Transverse colon (tissue), 4 donors: ENCODE measurements around the gene XRN2. TPM values are rescaled to one million over a fixed set of nuclear protein-coding genes. Genes with fewer than 3 reads are reported as not detected.

Experiments
- DNase-seq: peaks from one replicate; pipeline ENCODE4 v3.0.0-alpha.2; 2019
- H3K27ac ChIP-seq, 4 donors: fragments of 200-600 bp; sonication (generic); 2 replicates each; pipeline ENCODE4 v1.5.1; 2016 to 2018; ENCODE audit warnings: inconsistent platforms in 4 of 4
- H3K27me3 ChIP-seq: fragments of 200-600 bp; sonication (generic); 2 replicates; pipeline ENCODE4 v1.5.1; 2017; ENCODE audit warnings: inconsistent platforms
- H3K36me3 ChIP-seq, 4 donors: fragments of 200-600 bp; sonication (generic); 2 replicates each; pipeline ENCODE4 v1.5.1; 2017 to 2019; ENCODE audit warnings: inconsistent platforms in 4 of 4
- H3K4me1 ChIP-seq, 4 donors: fragments of 200-600 bp; sonication (generic); 2 replicates each; pipeline ENCODE4 v1.5.1; 2017 to 2020; ENCODE audit warnings: inconsistent platforms in 4 of 4
- H3K4me3 ChIP-seq, 4 donors: fragments of 200-600 bp; sonication (generic); 1 replicate in 1 of 4; 2 replicates in 3 of 4; pipeline versions ENCODE4 v1.5.1 to v1.6.1; 2017 to 2019; ENCODE audit warnings: inconsistent platforms in 4 of 4
- H3K9me3 ChIP-seq, 2 donors: fragments of 200-600 bp; sonication (generic); 2 replicates each; pipeline ENCODE4 v1.5.1; 2017 to 2019; ENCODE audit warnings: inconsistent platforms in 2 of 2
- EP300 ChIP-seq: sonication (generic); formaldehyde crosslinking; IDR thresholded peaks from one replicate; pipeline ENCODE4 v1.6.1; 2017; ENCODE audit warnings: antibody characterized with exemption, low read depth
- POLR2A ChIP-seq: fragments of 450-650 bp; IDR thresholded peaks from one replicate; pipeline ENCODE4 v1.6.1; 2016; ENCODE audit warnings: antibody characterized with exemption, mild to moderate bottlenecking, moderate library complexity
- POLR2AphosphoS5 ChIP-seq, 3 donors: sonication (generic); formaldehyde crosslinking; IDR thresholded peaks; one replicate each; pipeline ENCODE4 v1.6.1; 2016; ENCODE audit warnings: antibody characterized with exemption in 3 of 3
- WGBS, 2 donors: methylation state at CpG; one replicate each; pipeline ENCODE4 v1.1.5; 2018; ENCODE audit warnings: low coverage in 1 of 2; 5-methylcytosine and 5-hydroxymethylcytosine counted together
- in situ Hi-C, 4 donors: fragments of 200-750 bp; cut with MboI; loops; one replicate each; pipeline versions ENCODE4 v1.15.0 to v1.15.1; 2017; ENCODE audit warnings: low sequenced_read_pairs in 3 of 4, low pct_ligation_motif_present in 1 of 4, low pct_unique_long_range_greater_than_20kb in 1 of 4
- intact Hi-C: fragments of 100-400 bp; cut with DNase I; formaldehyde crosslinking; loops from one replicate; pipeline ENCODE4 v1.15.1; 2023; ENCODE audit warnings: low total_unique reads
- total RNA-seq, 4 donors: library from RNA; depleted of rRNA; stranded (reverse); fragments of >200 nt; gene quantifications; one replicate each; pipeline ENCODE4 v1.1.0, GENCODE V29; 2016
- TF ChIP-seq, protein P1 (sequence below), 5 experiments: fragments of 200-600 bp in 3 of 5; fragments of 450-650 bp in 2 of 5; sonication (generic) in 3 of 5; IDR thresholded peaks; 1 replicate in 2 of 5; 2 replicates in 3 of 5; pipeline ENCODE4 v1.5.1; 2016 to 2017; ENCODE audit warnings: antibody characterized with exemption in 5 of 5, inconsistent platforms in 3 of 5, mild to moderate bottlenecking in 2 of 5, moderate library complexity in 1 of 5

XRN2 gene
- total RNA-seq, 4 donors from 2014 or later = 16.1 to 46.4 (median 30.3) TPM

DNA sequence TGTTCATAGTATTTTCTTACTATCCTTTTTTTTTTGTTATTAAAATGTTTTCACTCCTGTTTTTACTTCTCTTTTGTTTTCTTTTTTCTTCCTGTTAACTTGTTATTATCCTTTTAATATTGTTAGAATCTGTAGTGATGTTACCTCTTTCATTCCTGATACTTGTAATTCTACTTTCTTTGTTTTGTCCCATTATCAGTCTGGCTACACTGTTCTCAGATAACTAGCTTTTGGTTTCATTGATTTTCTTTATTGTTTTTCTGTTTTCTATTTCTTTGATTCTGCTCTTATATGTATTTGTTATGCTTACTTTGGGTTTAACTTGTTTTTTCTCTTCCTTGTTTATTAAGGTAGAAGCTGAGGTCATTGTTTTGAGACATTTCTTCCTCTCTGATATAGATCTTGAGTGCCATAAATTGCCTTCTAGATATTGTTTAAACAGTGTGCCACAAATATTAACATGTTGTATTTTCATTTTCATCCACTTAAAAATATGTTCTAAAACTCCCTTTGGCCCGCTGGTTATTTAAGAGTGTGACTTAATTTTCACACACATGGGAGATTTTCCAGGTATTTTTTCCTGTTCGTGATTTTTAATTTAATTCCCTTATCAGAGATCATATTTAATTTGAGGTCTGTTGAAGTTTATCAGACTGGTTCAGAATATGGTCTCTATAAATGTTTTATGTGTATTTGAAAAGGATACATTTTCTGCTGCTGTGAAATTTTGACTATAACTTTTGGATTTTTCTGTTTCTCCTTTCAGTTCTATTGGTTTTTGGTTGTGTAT lies 6.7 kb downstream of the XRN2 start:
- Histone ChIP-seq H3K4me1 (peaks cover under 1 to 39% (median 3%) of the 10 kb centered on the region in 4 donors), H3K9me3 (no peaks in the 10 kb centered on the region), H3K4me3 (no peak overlapping the region), H3K36me3 (peaks cover 0 to 3% (median 0%) of the 10 kb centered on the region in 4 donors), H3K27me3 (no peaks in the 10 kb centered on the region), H3K27ac (no peak overlapping the region)
- intact Hi-C loops = loop anchor here (10.0 kb wide), 1 partner anchor 185 kb away; the partner anchor contains the start of gene KIZ
- 82 to 93% methylated on average over 2 of the region's 2 CpGs for WGBS, 2 donors
- no peak for DNase-seq
- TF ChIP-seq, protein P1, sequence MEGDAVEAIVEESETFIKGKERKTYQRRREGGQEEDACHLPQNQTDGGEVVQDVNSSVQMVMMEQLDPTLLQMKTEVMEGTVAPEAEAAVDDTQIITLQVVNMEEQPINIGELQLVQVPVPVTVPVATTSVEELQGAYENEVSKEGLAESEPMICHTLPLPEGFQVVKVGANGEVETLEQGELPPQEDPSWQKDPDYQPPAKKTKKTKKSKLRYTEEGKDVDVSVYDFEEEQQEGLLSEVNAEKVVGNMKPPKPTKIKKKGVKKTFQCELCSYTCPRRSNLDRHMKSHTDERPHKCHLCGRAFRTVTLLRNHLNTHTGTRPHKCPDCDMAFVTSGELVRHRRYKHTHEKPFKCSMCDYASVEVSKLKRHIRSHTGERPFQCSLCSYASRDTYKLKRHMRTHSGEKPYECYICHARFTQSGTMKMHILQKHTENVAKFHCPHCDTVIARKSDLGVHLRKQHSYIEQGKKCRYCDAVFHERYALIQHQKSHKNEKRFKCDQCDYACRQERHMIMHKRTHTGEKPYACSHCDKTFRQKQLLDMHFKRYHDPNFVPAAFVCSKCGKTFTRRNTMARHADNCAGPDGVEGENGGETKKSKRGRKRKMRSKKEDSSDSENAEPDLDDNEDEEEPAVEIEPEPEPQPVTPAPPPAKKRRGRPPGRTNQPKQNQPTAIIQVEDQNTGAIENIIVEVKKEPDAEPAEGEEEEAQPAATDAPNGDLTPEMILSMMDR (IDR thresholded peaks at IDR 0.05) = no peak
- TF ChIP-seq POLR2AphosphoS5 (IDR thresholded peaks at IDR 0.05) = no peak
- TF ChIP-seq EP300 = no peak
- in situ Hi-C loops = no loop called here

DNA sequence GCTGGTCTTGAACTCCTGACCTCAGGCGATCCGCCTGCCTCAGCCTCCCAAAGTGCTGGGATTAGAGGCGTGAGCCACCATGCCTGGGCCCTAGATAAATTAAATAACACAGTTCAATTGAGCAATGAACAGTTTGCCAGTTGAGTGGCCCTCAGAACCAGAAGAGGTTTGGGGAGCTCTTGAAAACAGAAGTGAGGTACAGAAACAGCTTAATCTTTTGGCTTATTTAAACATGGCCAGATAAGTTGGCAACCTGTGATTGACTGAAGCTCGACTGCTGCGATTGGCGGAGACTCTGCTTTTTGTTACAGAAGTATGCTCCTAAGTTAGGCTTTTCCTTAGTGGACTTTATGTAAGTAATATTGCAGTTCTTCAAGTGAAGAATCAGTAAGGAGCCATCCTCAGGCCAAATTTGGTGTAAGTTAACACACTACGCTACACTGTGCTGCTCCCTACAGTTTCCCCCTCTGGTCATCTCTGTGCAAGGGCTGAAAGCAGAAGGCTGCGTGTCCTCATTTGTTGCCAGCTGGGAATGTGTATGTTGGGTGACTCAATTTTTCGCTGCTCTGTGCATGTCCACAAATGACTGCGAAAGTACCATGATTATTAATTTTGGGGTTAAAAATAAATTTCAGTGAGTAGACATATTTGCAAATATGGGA lies 9.8 kb downstream of the XRN2 start:
- H3K4me3 ChIP-seq = no peak overlapping the region
- 83 to 84% methylated on average over 6 to 10 of the region's 10 CpGs for WGBS, 2 donors
- no peak for TF ChIP-seq EP300
- TF ChIP-seq, protein P1 (IDR thresholded peaks at IDR 0.05) = no peak
- TF ChIP-seq POLR2AphosphoS5 (IDR thresholded peaks at IDR 0.05) = no peak
- no peak for TF ChIP-seq POLR2A
- in situ Hi-C loops (no loop called here), intact Hi-C loops (no loop called here)
- peaks cover 0 to 35% (median under 1%) of the 10 kb centered on the region in 4 donors for H3K4me1 ChIP-seq
- no peak overlapping the region for H3K27ac ChIP-seq
- H3K27me3 ChIP-seq = no peaks in the 10 kb centered on the region
- peaks cover 0 to 3% (median 0%) of the 10 kb centered on the region in 4 donors for H3K36me3 ChIP-seq
- no peaks in the 10 kb centered on the region for H3K9me3 ChIP-seq
- no peak for DNase-seq

DNA sequence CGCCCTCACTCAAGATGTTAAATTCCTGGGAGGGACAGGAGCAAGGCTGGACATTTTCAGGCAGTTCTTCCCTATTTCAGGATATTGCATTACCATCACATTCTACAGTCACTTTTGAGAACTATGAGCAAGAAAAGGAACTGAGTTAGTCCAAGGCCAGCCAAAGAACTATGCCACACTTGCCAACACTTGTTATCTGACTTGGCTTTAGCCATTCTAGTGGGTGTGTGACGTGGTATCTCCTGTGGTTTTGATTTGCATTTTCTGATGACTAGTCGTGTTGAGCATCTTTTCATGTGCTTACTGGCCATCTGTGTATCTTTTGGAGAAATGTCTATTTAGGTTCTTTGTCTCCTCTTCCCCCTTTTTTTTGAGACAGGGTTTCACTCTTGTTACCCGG lies 12.0 kb downstream of the XRN2 start:
- 77 to 80% methylated on average over 2 to 4 of the region's 4 CpGs for WGBS, 2 donors
- in situ Hi-C loops (no loop called here), intact Hi-C loops (no loop called here)
- Histone ChIP-seq H3K27me3 (no peaks in the 10 kb centered on the region), H3K27ac (no peak overlapping the region), H3K4me1 (peaks cover 0 to 28% (median 5%) of the 10 kb centered on the region in 4 donors), H3K9me3 (no peaks in the 10 kb centered on the region), H3K4me3 (no peak overlapping the region), H3K36me3 (no peaks in the 10 kb centered on the region)
- DNase-seq = no peak
- TF ChIP-seq EP300 (no peak), POLR2A (no peak)

DNA sequence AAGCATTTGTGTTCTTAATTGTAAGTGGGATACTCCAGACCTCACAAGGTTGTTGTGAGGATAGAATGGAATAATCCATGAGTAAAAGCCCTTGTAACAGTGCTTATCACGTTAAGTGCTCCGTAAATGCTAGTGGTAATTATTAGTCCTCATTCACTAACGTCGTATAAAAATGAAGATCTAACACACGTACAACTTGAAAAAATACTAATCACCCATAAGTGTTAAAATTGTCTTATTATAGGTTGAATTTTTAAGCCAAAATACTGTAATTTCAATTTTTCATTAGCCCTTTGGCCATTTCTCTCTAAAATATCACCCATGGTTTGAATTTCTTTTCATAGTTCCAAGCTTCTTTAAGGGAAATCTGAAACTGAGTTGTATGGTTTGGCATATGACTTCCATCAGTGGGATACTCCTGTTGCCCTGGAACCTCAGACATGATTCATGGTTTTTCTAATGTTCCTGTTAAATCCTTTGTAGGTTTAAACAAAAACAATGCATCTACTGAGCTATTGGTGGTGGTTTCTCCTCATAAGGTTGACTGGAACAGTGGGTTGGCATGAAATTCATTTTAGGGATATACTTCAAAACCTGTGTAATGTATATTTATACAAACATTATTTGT lies 19.1 kb downstream of the XRN2 start:
- Histone ChIP-seq H3K27me3 (no peaks in the 10 kb centered on the region), H3K4me3 (no peak overlapping the region), H3K4me1 (peaks cover 4 to 43% (median 24%) of the 10 kb centered on the region in 4 donors), H3K36me3 (no peaks in the 10 kb centered on the region), H3K9me3 (no peaks in the 10 kb centered on the region), H3K27ac (no peak overlapping the region)
- DNase-seq = no peak
- intact Hi-C loops (no loop called here), in situ Hi-C loops (no loop called here)
- TF ChIP-seq, protein P1 (IDR thresholded peaks at IDR 0.05) = no peak
- TF ChIP-seq EP300 (no peak), POLR2A (no peak), POLR2AphosphoS5 (IDR thresholded peaks at IDR 0.05) (no peak)
- 98 to 100% methylated on average over 5 of the region's 5 CpGs for WGBS, 2 donors
